ENCODE results near the gene EIF2A. TPM values are rescaled to one million over a fixed set of nuclear protein-coding genes. Genes with fewer than 3 reads are reported as not detected.
"Not testable (repeated sequence)": the region's sequence is repeated elsewhere in the genome, so short reads cannot be mapped to it uniquely, and the experiment has no call there.

The EIF2A gene
- total RNA-seq, 2 experiments from 2014 or later, result 130 to 137 TPM

- ChIA-PET CTCF (interaction anchor here (1.3 kb wide), 1 partner anchor 11 kb away, joined by 3 read pairs; no protein-coding TSS in a partner anchor), POLR2A (no interaction called here)
Measured at GRCh38 chr3:150594150-150594549, 47.6 kb downstream of the EIF2A start.

GRCh38 chr3:150597646-150598045 lies 51.1 kb downstream of the EIF2A start:
- ChIA-PET CTCF (no interaction called here), POLR2A (interaction anchor here (0.7 kb wide), 1 partner anchor 166 kb away, joined by 17 read pairs; no protein-coding TSS in a partner anchor)

- CTCF ChIA-PET, result no interaction called here
- POLR2A ChIA-PET, result interaction anchor here (0.5 kb wide), 1 partner anchor 15 kb away, joined by 3 read pairs; no protein-coding TSS in a partner anchor
Measured at GRCh38 chr3:150599611-150600297, 53.2 kb downstream of the EIF2A start.

GRCh38 chr3:150600647-150601530 lies 54.3 kb downstream of the EIF2A start:
- CTCF ChIA-PET, result not testable (repeated sequence)

GRCh38 chr3:150602426-150603152 lies 56.0 kb downstream of the EIF2A start:
- ChIA-PET CTCF (interaction anchor here (0.8 to 1.3 kb wide), 2 partner anchors 13 to 51 kb away, joined by 3 to 4 read pairs; no protein-coding TSS in a partner anchor), POLR2A (interaction anchor here (0.5 to 1.5 kb wide), 13 partner anchors 10 to 194 kb away, joined by 3 to 14 read pairs (median 5); partner anchors contain the start of genes EIF2A, ERICH6, SERP1 and SIAH2)

More at GRCh38 chr3:150600647-150601530, 54.3 kb downstream of the EIF2A start:
- POLR2A ChIA-PET, result not testable (repeated sequence)

GRCh38 chr3:150603153-150603979 lies 56.8 kb downstream of the EIF2A start, which contains the start of gene SELENOT:
TSS of gene SELENOT (plus strand) at chr3:150603321. CDS start at chr3:150603363, 42 bp downstream.
- CTCF ChIA-PET, result interaction anchor here (0.8 to 1.3 kb wide), 2 partner anchors 14 to 52 kb away, joined by 3 to 4 read pairs; no protein-coding TSS in a partner anchor
- POLR2A ChIA-PET, result interaction anchor here (0.6 to 1.5 kb wide), 13 partner anchors 9 to 195 kb away, joined by 3 to 14 read pairs (median 4); partner anchors contain the start of genes EIF2A, ERICH6, SERP1 and SIAH2

- ChIA-PET CTCF (no interaction called here), POLR2A (no interaction called here)
Measured at GRCh38 chr3:150603980-150604319, 57.4 kb downstream of the EIF2A start.

GRCh38 chr3:150605998-150606641 lies 59.5 kb downstream of the EIF2A start:
- ChIA-PET POLR2A (interaction anchor here (0.6 to 1.0 kb wide), 4 partner anchors 50 to 195 kb away, joined by 3 to 10 read pairs (median 4); partner anchors contain the start of gene ERICH6), CTCF (interaction anchor here (1.0 kb wide), 1 partner anchor 12 kb away, joined by 3 read pairs; no protein-coding TSS in a partner anchor)

GRCh38 chr3:150607267-150608065 lies 60.9 kb downstream of the EIF2A start:
- CTCF ChIA-PET, result no interaction called here
- POLR2A ChIA-PET, result no interaction called here

- ChIA-PET CTCF (no interaction called here), POLR2A (no interaction called here)
Measured at GRCh38 chr3:150609988-150610387, 63.4 kb downstream of the EIF2A start.

- POLR2A ChIA-PET, result no interaction called here
- CTCF ChIA-PET, result no interaction called here
Measured at GRCh38 chr3:150610785-150611184, 64.2 kb downstream of the EIF2A start.

- CTCF ChIA-PET, result no interaction called here
- POLR2A ChIA-PET, result no interaction called here
Measured at GRCh38 chr3:150611666-150612065, 65.1 kb downstream of the EIF2A start.

- CTCF ChIA-PET, result no interaction called here
Measured at GRCh38 chr3:150612494-150612893, 65.9 kb downstream of the EIF2A start.

GRCh38 chr3:150613034-150613433 lies 66.4 kb downstream of the EIF2A start:
- ChIA-PET POLR2A (interaction anchor here (0.6 to 1.1 kb wide), 3 partner anchors 10 to 205 kb away, joined by 3 to 4 read pairs (median 3); partner anchors contain the start of genes SELENOT, SIAH2 and TSC22D2), CTCF (no interaction called here)

More at GRCh38 chr3:150612494-150612893, 65.9 kb downstream of the EIF2A start:
- POLR2A ChIA-PET, result interaction anchor here (0.6 to 1.1 kb wide), 5 partner anchors 9 to 205 kb away, joined by 3 to 10 read pairs (median 3); partner anchors contain the start of genes ERICH6, SELENOT, SIAH2 and TSC22D2

GRCh38 chr3:150613709-150614480 lies 67.3 kb downstream of the EIF2A start:
- ChIA-PET POLR2A (interaction anchor here (1.1 kb wide), 1 partner anchor 11 kb away, joined by 6 read pairs; the partner anchor contains the start of gene SELENOT), CTCF (interaction anchor here (0.7 kb wide), 2 partner anchors 15 to 88 kb away, joined by 3 read pairs; no protein-coding TSS in a partner anchor)

- ChIA-PET POLR2A (no interaction called here), CTCF (no interaction called here)
Measured at GRCh38 chr3:150620002-150620689, 73.6 kb downstream of the EIF2A start.

Data from activated CD8-positive, alpha-beta memory T cell treated with anti-CD3 and anti-CD28 coated beads for 36 hours (primary cell).